HepG2 (cell line): Measurements from ENCODE around the gene HMGB4. TPM values are rescaled to one million over a fixed set of nuclear protein-coding genes. Genes with fewer than 3 reads are reported as not detected.

Experiments used
- CBX1 ChIP-seq: IDR thresholded peaks from one replicate; pipeline ENCODE4 v1.6.1; 2016; ENCODE audit warnings: antibody characterized with exemption, low read depth
- ELF4 ChIP-seq: sonication (generic); formaldehyde crosslinking; IDR thresholded peaks from 2 replicates; pipeline ENCODE4 v1.5.0; 2020; ENCODE audit warnings: missing genetic modification reagents, mild to moderate bottlenecking, moderate library complexity, borderline replicate concordance
- HOMEZ ChIP-seq: IDR thresholded peaks from 2 replicates; pipeline ENCODE4 v1.6.1; 2016; ENCODE audit warnings: low read depth
- PHF21A ChIP-seq: sonication (generic); formaldehyde crosslinking; IDR thresholded peaks from 2 replicates; pipeline ENCODE4 v1.5.0; 2020; ENCODE audit warnings: mild to moderate bottlenecking, missing genetic modification reagents
- POLR2AphosphoS2 ChIP-seq: IDR thresholded peaks from 2 replicates; pipeline ENCODE4 v1.6.1; 2011; ENCODE audit warnings: low read depth, low read length, improper control_type of control experiment
- SNAPC4 ChIP-seq: sonication (generic); formaldehyde crosslinking; IDR thresholded peaks from 2 replicates; pipeline ENCODE4 v1.4.0; 2020; ENCODE audit warnings: mild to moderate bottlenecking, missing genetic modification reagents
- TAF1 ChIP-seq: sonication (generic); formaldehyde crosslinking; IDR thresholded peaks from 2 replicates; pipeline ENCODE4 v1.4.0; 2020; ENCODE audit warnings: missing genetic modification reagents
- ZNF318 ChIP-seq: sonication (generic); formaldehyde crosslinking; IDR thresholded peaks from 2 replicates; pipeline ENCODE4 v1.4.0; 2020; ENCODE audit warnings: mild to moderate bottlenecking, missing genetic modification reagents
- ZNF614 ChIP-seq: IDR thresholded peaks from 2 replicates; pipeline ENCODE4 v1.6.1; 2018; ENCODE audit warnings: missing biosample characterization, missing genetic modification reagents, inconsistent platforms, borderline replicate concordance
- ZNF75D ChIP-seq: sonication (generic); formaldehyde crosslinking; IDR thresholded peaks from 2 replicates; pipeline ENCODE4 v1.8.1; 2023; ENCODE audit warnings: missing genetic modification reagents, mild to moderate bottlenecking, borderline replicate concordance
- ZNF792 ChIP-seq: IDR thresholded peaks from 2 replicates; pipeline ENCODE4 v1.6.1; 2016
- polyA plus RNA-seq, 8 experiments: library from polyadenylated mRNA; depleted of rRNA in 3 of 8; stranded (reverse) in 7 of 8; unstranded in 1 of 8; fragments of >200 nt; fragmentation: Illumina TruSeq in 4 of 8; extraction: Trizol in 4 of 8; gene quantifications; 2 replicates each; pipeline versions ENCODE4 v1.2.1 to v1.2.3, GENCODE V29; 2011 to 2016; ENCODE audit warnings: low read depth in 4 of 8, missing spikeins in 1 of 8, mixed read lengths in 1 of 8; ENCODE audit not compliant: insufficient read depth in 1 of 8
- total RNA-seq, 5 experiments: library from RNA; depleted of rRNA; stranded (reverse); fragments of >200 nt; fragmentation: Illumina TruSeq; extraction: Trizol; gene quantifications; 2 replicates each; pipeline ENCODE4 v1.2.3, GENCODE V29; 2016; ENCODE audit warnings: low read depth in 1 of 5

The HMGB4 gene
- total and polyA plus RNA-seq, 2 of the 13 experiments (the other 11 are each of a cell fraction or from before 2014, with no cell fraction given): not detected

GRCh38 chr1:33824971-33825370, 38.9 kb upstream of the HMGB4 start (continued):
- TF ChIP-seq ZNF318 (CRISPR knock-in tag): no peak
- no peak for TF ChIP-seq CBX1
- TF ChIP-seq HOMEZ (CRISPR knock-in tag): no peak
- no peak for TF ChIP-seq TAF1 (CRISPR knock-in tag)
- no peak for TF ChIP-seq ZNF75D (CRISPR knock-in tag)
- TF ChIP-seq PHF21A (CRISPR knock-in tag): no peak
- no peak for TF ChIP-seq POLR2AphosphoS2
- TF ChIP-seq ZNF614 (CRISPR knock-in tag): no peak
- TF ChIP-seq ELF4 (CRISPR knock-in tag): no peak
- no peak for TF ChIP-seq ZNF792
- TF ChIP-seq SNAPC4: no peak
